ENCODE measurements around the gene SBF2. TPM values are rescaled to one million over a fixed set of nuclear protein-coding genes. Genes with fewer than 3 reads are reported as not detected.

SBF2 gene
- polyA plus RNA-seq, 3 donors = 47.2 to 63.1 (median 53.7) TPM

Other genes starting within 250 kb of the SBF2 start
- 10 to 100 TPM in 1 of 3 donors, 1 to 10 TPM in 2; 9.2 to 10.3 (median 9.4) TPM for gene ADM, start 10.9 kb upstream of the SBF2 start, polyA plus RNA-seq (ENCODE audit: insufficient read length in 3 of 3)
- gene AMPD3, start 161.0 kb upstream of the SBF2 start, polyA plus RNA-seq (ENCODE audit: insufficient read length in 3 of 3) = 1 to 10 TPM; 5.6 to 8.1 (median 6.4) TPM
- gene RNF141, start 247.0 kb upstream of the SBF2 start, polyA plus RNA-seq (ENCODE audit: insufficient read length in 3 of 3) = 10 to 100 TPM; 32.8 to 44.6 (median 37.7) TPM